Amniotic stem cell (primary cell): Measurements from ENCODE around the gene VMO1.
A peak's percentile ranks its signal among the peaks of the same experiment; 100 is the strongest.
"Not testable (repeated sequence)": the region's sequence is repeated elsewhere in the genome, so short reads cannot be mapped to it uniquely, and the experiment has no call there.

Experiments used
- DNase-seq: peaks from one replicate; lab custom pipeline; 2025; lab: John Stamatoyannopoulos, UW

Gene VMO1

GRCh38 chr17:4786106-4786511, at the start of gene VMO1:
TSS of gene VMO1 (minus strand) at chr17:4786364. CDS start at chr17:4786352, 12 bp downstream.
- DNase-seq, result no peak

GRCh38 chr17:4834681-4835020, 48.5 kb upstream of the VMO1 start:
- DNase-seq, result no peak

GRCh38 chr17:4833941-4834680, 47.9 kb upstream of the VMO1 start:
- no peak for DNase-seq

- peak; percentile 72 for DNase-seq
Measured at GRCh38 chr17:4833178-4833940, 47.2 kb upstream of the VMO1 start, which contains the start of gene MINK1. TSS of gene MINK1 (plus strand) at chr17:4833340. CDS start at chr17:4833584, 244 bp downstream.

- not testable (repeated sequence) for DNase-seq
Measured at GRCh38 chr17:4832829-4833177, 46.6 kb upstream of the VMO1 start.

- DNase-seq, result no peak
Measured at GRCh38 chr17:4827399-4827798, 41.2 kb upstream of the VMO1 start.

GRCh38 chr17:4823373-4824089, 37.4 kb upstream of the VMO1 start:
- no peak for DNase-seq

GRCh38 chr17:4822835-4823234, 36.7 kb upstream of the VMO1 start:
- no peak for DNase-seq

- DNase-seq, result no peak
Measured at GRCh38 chr17:4818276-4818675, 32.1 kb upstream of the VMO1 start.

GRCh38 chr17:4816826-4817225, 30.7 kb upstream of the VMO1 start:
- DNase-seq, result no peak

- DNase-seq, result no peak
Measured at GRCh38 chr17:4815043-4815675, 29.0 kb upstream of the VMO1 start.

GRCh38 chr17:4812690-4813089, 26.5 kb upstream of the VMO1 start:
- DNase-seq, result no peak

- no peak for DNase-seq
Measured at GRCh38 chr17:4811471-4811870, 25.3 kb upstream of the VMO1 start.

- no peak for DNase-seq
Measured at GRCh38 chr17:4810696-4811290, 24.6 kb upstream of the VMO1 start.

- DNase-seq, result no peak
Measured at GRCh38 chr17:4808378-4808767, 22.2 kb upstream of the VMO1 start.

- no peak for DNase-seq
Measured at GRCh38 chr17:4807605-4808377, 21.6 kb upstream of the VMO1 start.

GRCh38 chr17:4806777-4807604, 20.8 kb upstream of the VMO1 start, which contains the start of gene PLD2:
TSS of gene PLD2 (plus strand) at chr17:4807152. CDS start at chr17:4807773, 621 bp downstream.
- peak; percentile 60 for DNase-seq

- no peak for DNase-seq
Measured at GRCh38 chr17:4806456-4806776, 20.3 kb upstream of the VMO1 start.

- no peak for DNase-seq
Measured at GRCh38 chr17:4802228-4802627, 16.1 kb upstream of the VMO1 start, which contains the start of gene C17orf114. TSS of gene C17orf114 (minus strand) at chr17:4802328.
